ENCODE measurements around the gene DUSP8. TPM values are rescaled to one million over a fixed set of nuclear protein-coding genes. Genes with fewer than 3 reads are reported as not detected.

Gene DUSP8
- total RNA-seq, 2 experiments from 2014 or later = 1.4 to 2.0 TPM

- H3K9me3 Mint-ChIP-seq = no peaks in the 10 kb centered on the region
- intact Hi-C loops (cut with micrococcal nuclease) = loop anchor here (10.0 kb wide), 1 partner anchor 315 kb away; no protein-coding TSS in a partner anchor
- H3K27ac Mint-ChIP-seq = no peak overlapping the region
- no peak for DNase-seq
- POLR2A ChIA-PET = no interaction called here
- no peak for TF ChIP-seq CTCF (IDR thresholded peaks at IDR 0.05)
- ATAC-seq = no peak
- no peaks in the 10 kb centered on the region for H3K27me3 Mint-ChIP-seq
- no peak overlapping the region for H3K4me3 Mint-ChIP-seq
- peaks cover 51% of the 10 kb centered on the region for H3K4me1 Mint-ChIP-seq (ENCODE audit: low read depth)
- CTCF ChIA-PET = interaction anchor here (1.4 kb wide), 1 partner anchor 10 kb away, joined by 3 read pairs; no protein-coding TSS in a partner anchor
- H3K36me3 Mint-ChIP-seq (ENCODE audit: low read depth) = no peaks in the 10 kb centered on the region
These were observed 52.8 kb downstream of the DUSP8 start for GRCh38 chr11:1519028-1520010.

GRCh38 chr11:1518301-1518700 is 53.8 kb downstream of the DUSP8 start:
- intact Hi-C loops (cut with micrococcal nuclease) = loop anchor here (10.0 kb wide), 1 partner anchor 314 kb away; no protein-coding TSS in a partner anchor
- Mint-ChIP-seq H3K9me3 (no peaks in the 10 kb centered on the region), H3K4me1 (ENCODE audit: low read depth) (peaks cover 53% of the 10 kb centered on the region), H3K4me3 (no peak overlapping the region), H3K36me3 (ENCODE audit: low read depth) (no peaks in the 10 kb centered on the region), H3K27ac (no peak overlapping the region), H3K27me3 (no peaks in the 10 kb centered on the region)
- ChIA-PET CTCF (interaction anchor here (0.8 kb wide), 1 partner anchor 56 kb away, joined by 3 read pairs; no protein-coding TSS in a partner anchor), POLR2A (no interaction called here)
- ATAC-seq (no peak), DNase-seq (no peak)
- TF ChIP-seq CTCF (IDR thresholded peaks at IDR 0.05) = no peak

GRCh38 chr11:1517117-1518005 is 54.7 kb downstream of the DUSP8 start:
- CTCF ChIA-PET = no interaction called here
- no peaks in the 10 kb centered on the region for H3K27me3 Mint-ChIP-seq
- no peaks in the 10 kb centered on the region for H3K36me3 Mint-ChIP-seq (ENCODE audit: low read depth)
- no peak overlapping the region for H3K27ac Mint-ChIP-seq
- no peaks in the 10 kb centered on the region for H3K9me3 Mint-ChIP-seq
- ATAC-seq = no peak
- intact Hi-C loops (cut with micrococcal nuclease) = loop anchor here (10.0 kb wide), 1 partner anchor 313 kb away; no protein-coding TSS in a partner anchor
- no peak for TF ChIP-seq CTCF (IDR thresholded peaks at IDR 0.05)
- H3K4me3 Mint-ChIP-seq = no peak overlapping the region
- peaks cover 50% of the 10 kb centered on the region for H3K4me1 Mint-ChIP-seq (ENCODE audit: low read depth)
- no peak for DNase-seq
- POLR2A ChIA-PET = no interaction called here

- TF ChIP-seq CTCF (IDR thresholded peaks at IDR 0.05) = no peak
- POLR2A ChIA-PET = no interaction called here
- intact Hi-C loops (cut with micrococcal nuclease) = loop anchor here (10.0 kb wide), 1 partner anchor 312 kb away; no protein-coding TSS in a partner anchor
- no peaks in the 10 kb centered on the region for H3K9me3 Mint-ChIP-seq
- peaks cover 53% of the 10 kb centered on the region for H3K4me1 Mint-ChIP-seq (ENCODE audit: low read depth)
- H3K27me3 Mint-ChIP-seq = no peaks in the 10 kb centered on the region
- CTCF ChIA-PET = interaction anchor here (0.7 to 1.9 kb wide), 7 partner anchors 10 to 314 kb away, joined by 3 to 9 read pairs (median 3); no protein-coding TSS in a partner anchor
- no peaks in the 10 kb centered on the region for H3K36me3 Mint-ChIP-seq (ENCODE audit: low read depth)
- H3K4me3 Mint-ChIP-seq = no peak overlapping the region
- DNase-seq = peak; percentile 25
- no peak overlapping the region for H3K27ac Mint-ChIP-seq
- peak; percentile 37 for ATAC-seq
These were observed 55.6 kb downstream of the DUSP8 start for GRCh38 chr11:1516273-1517067.
